Panc1 (cell line): Measurements from ENCODE around the gene FRRS1L. TPM values are rescaled to one million over a fixed set of nuclear protein-coding genes. Genes with fewer than 3 reads are reported as not detected.

Experiments used
- ATAC-seq: fragments of 200-7000 bp; cut with Tn5 transposase; 2 replicates; pipeline ENCODE4 v1.9.1; 2020; ENCODE audit warnings: mild to moderate bottlenecking, moderate library complexity
- BruUV-seq: library from RNA; stranded (reverse); fragments of 400-500 nt; replicated peaks from 2 replicates; lab custom pipeline; 2021; lab: Mats Ljungman, UMichigan
- CTCF ChIA-PET: fragments of 300-600 bp; sonication (Branson Sonifier 250); formaldehyde crosslinking; loops from one replicate; lab custom pipeline; 2022; ENCODE audit warnings: antibody characterized with exemption; lab: Charles Lee
- POLR2A ChIA-PET: fragments of 300-600 bp; sonication (Branson Sonifier 250); formaldehyde crosslinking; loops from one replicate; lab custom pipeline; 2022; ENCODE audit warnings: antibody characterized with exemption; lab: Charles Lee
- DNase-seq: peaks from one replicate; pipeline ENCODE4 v3.0.0-alpha.2; 2010; ENCODE audit warnings: low read depth, low spot score
- H3K27ac ChIP-seq: 2 replicates; pipeline ENCODE4 v1.5.1; 2011; ENCODE audit warnings: mild to moderate bottlenecking, low read length, inconsistent platforms
- H3K27me3 ChIP-seq: fragments of 200-500 bp; sonication (Bioruptor generic); 2 replicates; pipeline ENCODE4 v1.6.0; 2014; ENCODE audit warnings: low read length, inconsistent platforms; ENCODE audit not compliant: control insufficient read depth, insufficient read depth
- H3K36me3 ChIP-seq: fragments of 200-500 bp; sonication (Bioruptor generic); 2 replicates; pipeline ENCODE4 v1.5.1; 2014; ENCODE audit warnings: inconsistent platforms, mild to moderate bottlenecking, low read length, moderate library complexity; ENCODE audit not compliant: control insufficient read depth, insufficient read depth
- H3K4me1 ChIP-seq: 2 replicates; pipeline ENCODE4 v1.5.1; 2011; ENCODE audit warnings: inconsistent platforms, mild to moderate bottlenecking, low read length, moderate library complexity; ENCODE audit not compliant: control insufficient read depth, insufficient read depth
- H3K4me3 ChIP-seq, 2 experiments: 2 replicates each; pipeline ENCODE4 v1.5.1; 2011 to 2012; ENCODE audit warnings: low read depth in 2 of 2, low read length in 2 of 2, mild to moderate bottlenecking in 2 of 2, inconsistent platforms in 1 of 2, moderate library complexity in 1 of 2
- H3K9me3 ChIP-seq: fragments of 200-500 bp; sonication (Bioruptor generic); 2 replicates; pipeline ENCODE4 v1.5.1; 2014; ENCODE audit warnings: low read depth, mild to moderate bottlenecking, inconsistent platforms, low read length, moderate library complexity; ENCODE audit not compliant: control insufficient read depth, insufficient read depth
- CTCF ChIP-seq: fragments of 450-650 bp; IDR thresholded peaks from 2 replicates; pipeline ENCODE4 v1.5.1; 2017; ENCODE audit warnings: mild to moderate bottlenecking
- POLR2AphosphoS5 ChIP-seq: IDR thresholded peaks from 2 replicates; pipeline ENCODE4 v1.6.1; 2012; ENCODE audit warnings: mild to moderate bottlenecking, low read depth, low read length, moderate library complexity
- REST ChIP-seq, 2 experiments: IDR thresholded peaks; 2 replicates each; pipeline ENCODE4 v1.6.1; 2011 to 2012; ENCODE audit warnings: low read depth in 2 of 2, control low read depth in 1 of 2, low read length in 1 of 2, mild to moderate bottlenecking in 1 of 2, moderate library complexity in 1 of 2; ENCODE audit not compliant: insufficient read depth in 1 of 2
- SIN3A ChIP-seq: IDR thresholded peaks from 2 replicates; pipeline ENCODE4 v1.6.1; 2012; ENCODE audit warnings: low read depth, mild to moderate bottlenecking, low read length, moderate library complexity, borderline replicate concordance; ENCODE audit not compliant: insufficient read depth
- TCF7L2 ChIP-seq: IDR thresholded peaks from 2 replicates; pipeline ENCODE4 v1.6.1; 2011; ENCODE audit warnings: mild to moderate bottlenecking, low read depth, low read length, inconsistent platforms
- in situ Hi-C: cut with HindIII; loops from 2 replicates; pipeline ENCODE4 v1.10.0; 2016; ENCODE audit warnings: low sequenced_read_pairs, low pct_unique_long_range_greater_than_20kb
- intact Hi-C: fragments of 100-400 bp; cut with micrococcal nuclease; formaldehyde crosslinking; loops from one replicate; pipeline ENCODE4 v1.10.0; 2022; ENCODE audit not compliant: unreplicated experiment
- total RNA-seq: library from RNA; stranded (reverse); gene quantifications from one replicate; pipeline ENCODE4 v1.2.1, GENCODE V29; 2021; ENCODE audit not compliant: unreplicated experiment

Gene FRRS1L
- total RNA-seq, 1 experiment from 2014 or later = 2.3 TPM

GRCh38 chr9:109113892-109114609 is 53.0 kb downstream of the FRRS1L start:
- no peak for TF ChIP-seq REST (IDR thresholded peaks at IDR 0.05; ENCODE audit: insufficient read depth in 1 of 2, low read depth in 2 of 2, low read length in 1 of 2)
- TF ChIP-seq SIN3A = no peak
- TF ChIP-seq TCF7L2 = no peak
- TF ChIP-seq POLR2AphosphoS5 = no peak
- no peak for TF ChIP-seq CTCF
- ChIA-PET POLR2A (interaction anchor here (0.6 kb wide), 1 partner anchor 1656 kb away, joined by 3 read pairs; no protein-coding TSS in a partner anchor), CTCF (no interaction called here)
- Histone ChIP-seq H3K36me3 (peaks cover 1% of the 10 kb centered on the region; the same call in 1 of the 2 replicates), H3K27ac (peak overlapping the region; percentile 95), H3K4me3 (peak overlapping the region; percentile 11 to 33; a peak in 3 of 4 replicates), H3K4me1 (peaks cover 40% of the 10 kb centered on the region), H3K9me3 (no peaks in the 10 kb centered on the region), H3K27me3 (no peaks in the 10 kb centered on the region)
- no peak for DNase-seq
- intact Hi-C loops = no loop called here
- in situ Hi-C loops = no loop called here
- BruUV-seq = no TSS peak
- no peak for ATAC-seq

GRCh38 chr9:109113254-109113653 is 53.8 kb downstream of the FRRS1L start:
- H3K4me1 ChIP-seq = peaks cover 40% of the 10 kb centered on the region
- no TSS peak for BruUV-seq
- no peaks in the 10 kb centered on the region for H3K27me3 ChIP-seq
- TF ChIP-seq REST (IDR thresholded peaks at IDR 0.05; ENCODE audit: insufficient read depth in 1 of 2, low read depth in 2 of 2, low read length in 1 of 2) (no peak), SIN3A (no peak), CTCF (no peak), POLR2AphosphoS5 (no peak), TCF7L2 (no peak)
- in situ Hi-C loops = no loop called here
- ChIA-PET POLR2A (no interaction called here), CTCF (no interaction called here)
- no peak for ATAC-seq
- H3K27ac ChIP-seq = peak overlapping the region; percentile 95
- H3K36me3 ChIP-seq = no peaks in the 10 kb centered on the region
- no peak for DNase-seq
- no peaks in the 10 kb centered on the region for H3K9me3 ChIP-seq
- intact Hi-C loops = no loop called here
- H3K4me3 ChIP-seq = no peak overlapping the region
